ENCODE results near the gene TNRC6B. TPM values are rescaled to one million over a fixed set of nuclear protein-coding genes. Genes with fewer than 3 reads are reported as not detected.

Gene TNRC6B
- polyA plus RNA-seq, 1 donor (not counting 4 experiments of a cell fraction or from before 2014, with no cell fraction given) = 5.6 TPM

GRCh38 chr22:40224702-40225101, 47.0 kb downstream of the TNRC6B start:
- H3K9me3 ChIP-seq (ENCODE audit: control insufficient read depth, low read depth, low read length) = no peaks in the 10 kb centered on the region
- no peak overlapping the region for H3K27ac ChIP-seq (ENCODE audit: control insufficient read depth, insufficient read depth, low read length)
- H3K9ac ChIP-seq (ENCODE audit: control insufficient read depth, extremely low read depth, insufficient read depth, low read length) = no peak overlapping the region
- H3K4me2 ChIP-seq (ENCODE audit: control insufficient read depth, extremely low read depth, insufficient read depth, low read depth, low read length) = no peak overlapping the region
- dilution Hi-C loops (cut with MboI; ENCODE audit: extremely low pct_ligation_motif_present, low sequenced_read_pairs) = no loop called here
- no peak for FAIRE-seq
- no peaks in the 10 kb centered on the region for H3K36me3 ChIP-seq (ENCODE audit: control insufficient read depth in 2 of 2, extremely low read depth in 1 of 2, insufficient read depth in 2 of 2, low read length in 2 of 2)
- H3K27me3 ChIP-seq (ENCODE audit: control insufficient read depth, extremely low read depth, insufficient read depth, low read length) = no peaks in the 10 kb centered on the region
- no peak overlapping the region for H2AFZ ChIP-seq (ENCODE audit: control insufficient read depth, low read length)
- H3K4me1 ChIP-seq (ENCODE audit: control insufficient read depth, extremely low read depth, insufficient read depth, low read length) = peaks cover 27% of the 10 kb centered on the region
- peaks cover 4% of the 10 kb centered on the region for H3K9me1 ChIP-seq (ENCODE audit: control insufficient read depth, extremely low read depth, insufficient read depth, low read length)
- TF ChIP-seq EZH2 (IDR thresholded peaks at IDR 0.05; ENCODE audit: low read length) (no peak), CTCF (optimal IDR thresholded peaks at IDR 0.05 in 1 of 3, IDR thresholded peaks at IDR 0.05 in 1 of 3, conservative IDR thresholded peaks at IDR 0.05 in 1 of 3; ENCODE audit: extremely low read depth in 1 of 3, insufficient read depth in 2 of 3, low read length in 3 of 3) (no peak)
- H3K4me3 ChIP-seq (ENCODE audit: control insufficient read depth in 2 of 3, extremely low read depth in 1 of 3, insufficient read depth in 2 of 3, low read depth in 1 of 3, low read length in 3 of 3) = no peak overlapping the region
- no peak for DNase-seq (ENCODE audit: low read depth, low spot score)
- no peaks in the 10 kb centered on the region for H4K20me1 ChIP-seq (ENCODE audit: control insufficient read depth, extremely low read depth, insufficient read depth, low read length)
- peaks cover 37% of the 10 kb centered on the region for H3K79me2 ChIP-seq (ENCODE audit: control insufficient read depth, insufficient read depth, low read length)

DNA sequence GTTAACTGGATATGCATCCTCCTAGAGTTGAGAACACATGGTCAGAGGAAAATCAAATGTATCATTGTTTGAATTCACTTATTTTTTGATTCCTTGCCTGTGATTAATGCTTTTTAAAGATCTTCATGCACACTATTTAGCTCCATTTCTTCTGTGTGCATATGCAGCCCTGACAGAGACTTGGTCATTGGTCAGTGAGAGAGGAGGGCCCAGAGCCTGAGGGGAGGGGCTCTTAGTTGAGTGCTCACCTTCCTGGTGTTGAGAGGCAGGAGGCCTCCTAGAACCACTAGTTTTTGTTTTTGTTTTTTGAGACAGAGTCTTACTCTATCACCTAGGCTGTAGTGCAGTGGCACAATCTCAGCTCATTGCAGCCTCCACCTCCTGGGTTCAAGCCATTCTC, 48.9 kb downstream of the TNRC6B start:
- H3K4me2 ChIP-seq (ENCODE audit: control insufficient read depth, extremely low read depth, insufficient read depth, low read depth, low read length) = no peak overlapping the region
- H3K9me3 ChIP-seq (ENCODE audit: control insufficient read depth, low read depth, low read length) = no peaks in the 10 kb centered on the region
- dilution Hi-C loops (cut with MboI; ENCODE audit: extremely low pct_ligation_motif_present, low sequenced_read_pairs) = no loop called here
- DNase-seq (ENCODE audit: low read depth, low spot score) (no peak), FAIRE-seq (no peak)
- H3K9ac ChIP-seq (ENCODE audit: control insufficient read depth, extremely low read depth, insufficient read depth, low read length) = no peak overlapping the region
- H3K9me1 ChIP-seq (ENCODE audit: control insufficient read depth, extremely low read depth, insufficient read depth, low read length) = peaks cover 4% of the 10 kb centered on the region
- no peak for TF ChIP-seq CTCF (optimal IDR thresholded peaks at IDR 0.05 in 1 of 3, IDR thresholded peaks at IDR 0.05 in 1 of 3, conservative IDR thresholded peaks at IDR 0.05 in 1 of 3; ENCODE audit: extremely low read depth in 1 of 3, insufficient read depth in 2 of 3, low read length in 3 of 3)
- TF ChIP-seq EZH2 (IDR thresholded peaks at IDR 0.05; ENCODE audit: low read length) = no peak
- peaks cover 36% of the 10 kb centered on the region for H3K79me2 ChIP-seq (ENCODE audit: control insufficient read depth, insufficient read depth, low read length)
- no peak overlapping the region for H2AFZ ChIP-seq (ENCODE audit: control insufficient read depth, low read length)
- no peaks in the 10 kb centered on the region for H3K36me3 ChIP-seq (ENCODE audit: control insufficient read depth in 2 of 2, extremely low read depth in 1 of 2, insufficient read depth in 2 of 2, low read length in 2 of 2)
- no peak overlapping the region for H3K27ac ChIP-seq (ENCODE audit: control insufficient read depth, insufficient read depth, low read length)
- no peaks in the 10 kb centered on the region for H4K20me1 ChIP-seq (ENCODE audit: control insufficient read depth, extremely low read depth, insufficient read depth, low read length)
- peaks cover 8% of the 10 kb centered on the region for H3K4me1 ChIP-seq (ENCODE audit: control insufficient read depth, extremely low read depth, insufficient read depth, low read length)
- H3K27me3 ChIP-seq (ENCODE audit: control insufficient read depth, extremely low read depth, insufficient read depth, low read length) = no peaks in the 10 kb centered on the region
- H3K4me3 ChIP-seq (ENCODE audit: control insufficient read depth in 2 of 3, extremely low read depth in 1 of 3, insufficient read depth in 2 of 3, low read depth in 1 of 3, low read length in 3 of 3) = no peak overlapping the region

Data from keratinocyte (primary cell).